HEK293 (cell line): ENCODE data around the gene CDSN.

Experiments
- GLIS1 ChIP-seq: fragments of 450-650 bp; formaldehyde crosslinking; IDR thresholded peaks from 2 replicates; pipeline ENCODE4 v1.5.1; 2016; ENCODE audit warnings: missing biosample characterization, missing genetic modification characterization
- HOXA7 ChIP-seq: sonication (generic); formaldehyde crosslinking; IDR thresholded peaks from 2 replicates; pipeline ENCODE4 v1.8.1; 2022; ENCODE audit warnings: missing genetic modification reagents, borderline replicate concordance
- IKZF3 ChIP-seq: fragments of 450-650 bp; IDR thresholded peaks from 2 replicates; pipeline ENCODE4 v1.5.0; 2018; ENCODE audit warnings: missing biosample characterization, mild to moderate bottlenecking, missing genetic modification characterization, moderate library complexity
- OSR2 ChIP-seq: fragments of 450-650 bp; formaldehyde crosslinking; IDR thresholded peaks from 2 replicates; pipeline ENCODE4 v1.5.1; 2016; ENCODE audit warnings: missing biosample characterization, missing genetic modification characterization
- PRDM1 ChIP-seq: fragments of 450-650 bp; formaldehyde crosslinking; IDR thresholded peaks from 2 replicates; pipeline ENCODE4; 2016; ENCODE audit warnings: missing biosample characterization, missing genetic modification characterization
- SCRT2 ChIP-seq: fragments of 450-650 bp; formaldehyde crosslinking; IDR thresholded peaks from 2 replicates; pipeline ENCODE4 v1.5.1; 2016; ENCODE audit warnings: missing biosample characterization, missing genetic modification characterization
- TRIM28 ChIP-seq: IDR thresholded peaks from 2 replicates; pipeline ENCODE4 v1.6.1; 2011; ENCODE audit warnings: low read length, control low read depth, borderline replicate concordance
- TSHZ1 ChIP-seq: fragments of 450-650 bp; formaldehyde crosslinking; IDR thresholded peaks from 2 replicates; pipeline ENCODE4 v1.5.1; 2016; ENCODE audit warnings: missing biosample characterization, missing genetic modification characterization, borderline replicate concordance
- ZBTB17 ChIP-seq: fragments of 450-650 bp; formaldehyde crosslinking; IDR thresholded peaks from 2 replicates; pipeline ENCODE4 v1.5.1; 2016; ENCODE audit warnings: missing biosample characterization, missing genetic modification characterization
- ZBTB48 ChIP-seq: fragments of 450-650 bp; formaldehyde crosslinking; IDR thresholded peaks from 2 replicates; pipeline ENCODE4 v1.5.1; 2016; ENCODE audit warnings: missing biosample characterization, missing genetic modification characterization
- ZFHX2 ChIP-seq: fragments of 450-650 bp; formaldehyde crosslinking; conservative IDR thresholded peaks from 2 replicates; pipeline ENCODE4 v1.5.1; 2016; ENCODE audit warnings: missing biosample characterization, missing genetic modification characterization
- ZNF473 ChIP-seq: fragments of 450-650 bp; formaldehyde crosslinking; IDR thresholded peaks from 2 replicates; pipeline ENCODE4 v1.5.1; 2017; ENCODE audit warnings: missing biosample characterization, missing genetic modification characterization
- ZNF518A ChIP-seq: fragments of 450-650 bp; formaldehyde crosslinking; conservative IDR thresholded peaks from 2 replicates; pipeline ENCODE4 v1.5.1; 2016; ENCODE audit warnings: low read depth, missing biosample characterization, missing genetic modification characterization
- ZNF558 ChIP-seq: fragments of 450-650 bp; formaldehyde crosslinking; IDR thresholded peaks from 2 replicates; pipeline ENCODE4 v1.5.1; 2016; ENCODE audit warnings: missing biosample characterization, missing genetic modification characterization
- ZNF561 ChIP-seq: fragments of 450-650 bp; IDR thresholded peaks from 2 replicates; pipeline ENCODE4 v1.5.1; 2018; ENCODE audit warnings: missing biosample characterization, missing genetic modification characterization, borderline replicate concordance
- ZNF621 ChIP-seq: fragments of 450-650 bp; formaldehyde crosslinking; IDR thresholded peaks from 2 replicates; pipeline ENCODE4 v1.5.1; 2017; ENCODE audit warnings: missing biosample characterization, missing genetic modification characterization
- ZNF629 ChIP-seq: fragments of 450-650 bp; formaldehyde crosslinking; IDR thresholded peaks from 2 replicates; pipeline ENCODE4 v1.5.1; 2017; ENCODE audit warnings: missing biosample characterization, missing genetic modification characterization
- ZNF843 ChIP-seq: fragments of 450-650 bp; formaldehyde crosslinking; IDR thresholded peaks from 2 replicates; pipeline ENCODE4 v1.5.1; 2016; ENCODE audit warnings: missing biosample characterization, missing genetic modification characterization
- ZSCAN4 ChIP-seq: fragments of 450-650 bp; formaldehyde crosslinking; IDR thresholded peaks from 2 replicates; pipeline ENCODE4 v1.5.1; 2017; ENCODE audit warnings: missing biosample characterization, missing genetic modification characterization
- ZSCAN5A ChIP-seq: fragments of 450-650 bp; formaldehyde crosslinking; IDR thresholded peaks from 2 replicates; pipeline ENCODE4 v1.5.1; 2016; ENCODE audit warnings: missing biosample characterization, missing genetic modification characterization
- TF ChIP-seq, protein P1 (sequence below): fragments of 450-650 bp; formaldehyde crosslinking; optimal IDR thresholded peaks from 2 replicates; pipeline ENCODE3; 2016; ENCODE audit warnings: missing biosample characterization, mild to moderate bottlenecking, missing genetic modification characterization
- TF ChIP-seq, protein P2 (sequence below): fragments of 450-650 bp; formaldehyde crosslinking; IDR thresholded peaks from 2 replicates; pipeline ENCODE4 v1.5.1; 2016; ENCODE audit warnings: missing biosample characterization, missing genetic modification characterization

The CDSN gene

DNA sequence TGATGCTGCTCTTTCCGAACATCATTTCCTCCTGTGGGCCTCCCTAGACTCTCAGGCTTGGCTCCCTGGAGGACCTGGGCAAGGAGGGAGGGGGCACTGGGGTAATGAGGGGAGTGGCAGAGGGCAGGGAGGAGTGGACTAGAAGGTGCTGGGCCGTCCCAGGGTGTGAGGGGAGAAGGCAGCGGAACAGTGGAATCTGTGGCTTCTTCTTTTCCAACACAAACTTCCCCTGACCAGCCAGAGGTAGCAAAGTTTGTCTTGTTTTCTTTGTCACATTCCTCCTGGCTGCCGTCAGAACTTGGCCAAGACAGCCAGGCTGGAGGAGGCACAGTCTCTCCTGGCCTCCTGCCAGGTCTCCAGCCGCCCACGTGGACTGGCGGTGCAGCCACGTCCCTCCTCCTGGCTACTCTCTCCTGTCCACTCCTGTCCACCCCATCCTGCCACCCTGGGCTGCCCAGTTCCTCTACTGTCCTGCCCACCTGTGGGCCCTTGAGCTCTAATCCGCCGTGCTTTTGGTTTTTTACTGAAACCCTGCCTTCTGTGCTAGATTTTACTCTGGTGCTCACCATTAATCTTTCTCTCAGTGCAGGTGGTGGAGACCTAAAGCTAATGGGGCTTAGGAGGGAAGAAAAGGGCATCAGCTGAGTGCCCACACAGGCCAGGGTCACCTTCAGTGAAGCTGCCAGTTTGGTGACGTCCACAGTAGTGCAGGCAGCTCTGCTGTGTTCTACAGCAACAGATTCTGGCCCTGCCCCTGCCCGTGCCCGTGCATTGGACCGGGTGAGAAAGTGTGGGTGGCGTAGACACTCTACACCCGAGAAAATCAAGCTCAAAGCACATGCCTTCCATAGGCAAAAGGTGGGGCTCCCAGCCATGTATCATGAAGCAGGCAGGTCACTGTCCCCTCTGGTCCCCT, 2.8 kb upstream of the CDSN start (continued):
- TF ChIP-seq ZSCAN5A (tag by site-specific recombination) (no peak), ZNF518A (no peak), ZNF629 (tag by site-specific recombination) (peak; percentile 79), IKZF3 (peak; percentile 52; the same call in 1 of the 2 replicates), PRDM1 (tag by site-specific recombination) (peak; percentile 66), HOXA7 (CRISPR knock-in tag) (no peak), ZSCAN4 (tag by site-specific recombination) (no peak), TRIM28 (no peak), OSR2 (peak; percentile 74), ZNF473 (tag by site-specific recombination) (no peak), ZFHX2 (tag by site-specific recombination) (peak; percentile 88), SCRT2 (peak; percentile 72; the same call in 1 of the 2 replicates), ZNF558 (tag by site-specific recombination) (peak; percentile 67; the same call in 1 of the 2 replicates), ZBTB48 (tag by site-specific recombination) (0 out of 2 replicates have a peak, but pooled peaks have one; percentile 20), ZNF621 (tag by site-specific recombination) (no peak), ZNF561 (tag by site-specific recombination) (no peak), ZNF843 (tag by site-specific recombination) (0 out of 2 replicates have a peak, but pooled peaks have one; percentile 16), TSHZ1 (tag by site-specific recombination) (peak; percentile 48; the same call in 1 of the 2 replicates), ZBTB17 (tag by site-specific recombination) (peak; percentile 64), GLIS1 (tag by site-specific recombination) (peak; percentile 48)
- TF ChIP-seq, protein P1, sequence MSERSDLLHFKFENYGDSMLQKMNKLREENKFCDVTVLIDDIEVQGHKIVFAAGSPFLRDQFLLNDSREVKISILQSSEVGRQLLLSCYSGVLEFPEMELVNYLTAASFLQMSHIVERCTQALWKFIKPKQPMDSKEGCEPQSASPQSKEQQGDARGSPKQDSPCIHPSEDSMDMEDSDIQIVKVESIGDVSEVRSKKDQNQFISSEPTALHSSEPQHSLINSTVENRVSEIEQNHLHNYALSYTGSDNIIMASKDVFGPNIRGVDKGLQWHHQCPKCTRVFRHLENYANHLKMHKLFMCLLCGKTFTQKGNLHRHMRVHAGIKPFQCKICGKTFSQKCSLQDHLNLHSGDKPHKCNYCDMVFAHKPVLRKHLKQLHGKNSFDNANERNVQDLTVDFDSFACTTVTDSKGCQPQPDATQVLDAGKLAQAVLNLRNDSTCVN (tag by site-specific recombination), result peak; percentile 9
- TF ChIP-seq, protein P2, sequence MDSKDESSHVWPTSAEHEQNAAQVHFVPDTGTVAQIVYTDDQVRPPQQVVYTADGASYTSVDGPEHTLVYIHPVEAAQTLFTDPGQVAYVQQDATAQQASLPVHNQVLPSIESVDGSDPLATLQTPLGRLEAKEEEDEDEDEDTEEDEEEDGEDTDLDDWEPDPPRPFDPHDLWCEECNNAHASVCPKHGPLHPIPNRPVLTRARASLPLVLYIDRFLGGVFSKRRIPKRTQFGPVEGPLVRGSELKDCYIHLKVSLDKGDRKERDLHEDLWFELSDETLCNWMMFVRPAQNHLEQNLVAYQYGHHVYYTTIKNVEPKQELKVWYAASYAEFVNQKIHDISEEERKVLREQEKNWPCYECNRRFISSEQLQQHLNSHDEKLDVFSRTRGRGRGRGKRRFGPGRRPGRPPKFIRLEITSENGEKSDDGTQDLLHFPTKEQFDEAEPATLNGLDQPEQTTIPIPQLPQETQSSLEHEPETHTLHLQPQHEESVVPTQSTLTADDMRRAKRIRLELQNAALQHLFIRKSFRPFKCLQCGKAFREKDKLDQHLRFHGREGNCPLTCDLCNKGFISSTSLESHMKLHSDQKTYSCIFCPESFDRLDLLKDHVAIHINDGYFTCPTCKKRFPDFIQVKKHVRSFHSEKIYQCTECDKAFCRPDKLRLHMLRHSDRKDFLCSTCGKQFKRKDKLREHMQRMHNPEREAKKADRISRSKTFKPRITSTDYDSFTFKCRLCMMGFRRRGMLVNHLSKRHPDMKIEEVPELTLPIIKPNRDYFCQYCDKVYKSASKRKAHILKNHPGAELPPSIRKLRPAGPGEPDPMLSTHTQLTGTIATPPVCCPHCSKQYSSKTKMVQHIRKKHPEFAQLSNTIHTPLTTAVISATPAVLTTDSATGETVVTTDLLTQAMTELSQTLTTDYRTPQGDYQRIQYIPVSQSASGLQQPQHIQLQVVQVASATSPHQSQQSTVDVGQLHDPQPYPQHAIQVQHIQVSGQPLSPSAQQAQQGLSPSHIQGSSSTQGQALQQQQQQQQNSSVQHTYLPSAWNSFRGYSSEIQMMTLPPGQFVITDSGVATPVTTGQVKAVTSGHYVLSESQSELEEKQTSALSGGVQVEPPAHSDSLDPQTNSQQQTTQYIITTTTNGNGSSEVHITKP (tag by site-specific recombination), result peak; percentile 65
- TF ChIP-seq, all 188 proteins: peak for 33
